Right ventricle myocardium inferior (tissue), 1 donor: ENCODE results near the gene DCTN4. TPM values are rescaled to one million over a fixed set of nuclear protein-coding genes. Genes with fewer than 3 reads are reported as not detected.
"Not testable (repeated sequence)": the region's sequence is repeated elsewhere in the genome, so short reads cannot be mapped to it uniquely, and the experiment has no call there.

ENCODE experiments used
- ATAC-seq: fragments of 200-7000 bp; cut with Tn5 transposase; one replicate; pipeline ENCODE4 v1.9.1; 2020; ENCODE audit warnings: mild to moderate bottlenecking, moderate library complexity
- DNase-seq: peaks from one replicate; pipeline ENCODE4 v3.0.0; 2021; ENCODE audit errors: missing footprints
- intact Hi-C: fragments of 100-400 bp; cut with DNase I; formaldehyde crosslinking; loops from one replicate; pipeline ENCODE4 v1.11.0; 2022
- total RNA-seq: library from RNA; stranded (reverse); fragmentation: NEBNext Ultra II Directional; extraction: Animal tissue kit (Norgen Biotek cat#: 25700); gene quantifications from one replicate; pipeline ENCODE4 v1.2.1, GENCODE V29; 2021
- donor health status: DM: no; HTN: yes; CAD: no; lungs with severe emphysema.

Gene DCTN4
- total RNA-seq, 1 donor from 2014 or later, result 46.4 TPM

- intact Hi-C loops, result no loop called here
- DNase-seq, result no peak
- ATAC-seq, result no peak
These were observed 7.5 kb downstream of the DCTN4 start for GRCh38 chr5:150751096-150751891.

GRCh38 chr5:150750469-150750868 is 8.3 kb downstream of the DCTN4 start:
- intact Hi-C loops, result no loop called here
- ATAC-seq, result no peak
- no peak for DNase-seq

- ATAC-seq, DNase-seq, intact Hi-C loops: not testable (repeated sequence)
These were observed 15.7 kb downstream of the DCTN4 start for GRCh38 chr5:150743142-150743488.

GRCh38 chr5:150742455-150743141 is 16.2 kb downstream of the DCTN4 start:
- ATAC-seq, intact Hi-C loops, DNase-seq: not testable (repeated sequence)

- intact Hi-C loops, result no loop called here
- DNase-seq, result no peak
- no peak for ATAC-seq
These were observed 17.8 kb downstream of the DCTN4 start for GRCh38 chr5:150740992-150741391.

- intact Hi-C loops, result no loop called here
These were observed 20.0 kb downstream of the DCTN4 start for GRCh38 chr5:150738862-150739261.

GRCh38 chr5:150734579-150735384 is 24.0 kb downstream of the DCTN4 start:
- intact Hi-C loops, result no loop called here
- DNase-seq (peak; percentile 84), ATAC-seq (peak; percentile 78)

More at GRCh38 chr5:150738862-150739261, 20.0 kb downstream of the DCTN4 start:
- ATAC-seq (no peak), DNase-seq (no peak)

- DNase-seq (no peak), ATAC-seq (peak; percentile 54)
- intact Hi-C loops, result no loop called here
These were observed 27.1 kb downstream of the DCTN4 start for GRCh38 chr5:150731669-150732242.

GRCh38 chr5:150729859-150730258 is 29.0 kb downstream of the DCTN4 start:
- DNase-seq (no peak), ATAC-seq (no peak)
- intact Hi-C loops, result no loop called here

GRCh38 chr5:150723845-150724244 is 35.0 kb downstream of the DCTN4 start:
- DNase-seq (no peak), ATAC-seq (no peak)
- intact Hi-C loops, result no loop called here

GRCh38 chr5:150710165-150710564 is 48.7 kb downstream of the DCTN4 start:
- ATAC-seq (no peak), DNase-seq (no peak)
- intact Hi-C loops, result loop anchor here (1.0 kb wide), 1 partner anchor 149 kb away; no protein-coding TSS in a partner anchor

GRCh38 chr5:150706776-150707390 is 51.9 kb downstream of the DCTN4 start:
- ATAC-seq (no peak), DNase-seq (no peak)
- intact Hi-C loops, result no loop called here

- no peak for DNase-seq
- intact Hi-C loops, result loop anchor here (5.0 kb wide), 3 partner anchors 46 to 144 kb away; partner anchors contain the start of genes IRGM and SMIM3
- ATAC-seq, result no peak
These were observed 55.1 kb downstream of the DCTN4 start for GRCh38 chr5:150703762-150704161.

GRCh38 chr5:150700594-150701377 is 58.0 kb downstream of the DCTN4 start, which contains the start of gene RBM22:
RBM22 (minus strand) TSS chr5:150701062; CDS start chr5:150700985, 77 bp downstream.
- intact Hi-C loops, result loop anchor here (5.0 kb wide), 3 partner anchors 43 to 147 kb away; partner anchors contain the start of genes IRGM and SMIM3
- ATAC-seq (peak; percentile 99), DNase-seq (peak; percentile 97)

- DNase-seq (no peak), ATAC-seq (no peak)
- intact Hi-C loops, result loop anchor here (5.0 kb wide), 3 partner anchors 43 to 147 kb away; partner anchors contain the start of genes IRGM and SMIM3
These were observed 58.6 kb downstream of the DCTN4 start for GRCh38 chr5:150700246-150700593.

- intact Hi-C loops, result no loop called here
- no peak for ATAC-seq
- no peak for DNase-seq
These were observed 64.2 kb downstream of the DCTN4 start for GRCh38 chr5:150694612-150695011.

GRCh38 chr5:150692276-150692675 is 66.5 kb downstream of the DCTN4 start:
- intact Hi-C loops, result no loop called here
- no peak for ATAC-seq
- DNase-seq, result no peak

- ATAC-seq (no peak), DNase-seq (no peak)
- intact Hi-C loops, result no loop called here
These were observed 68.1 kb downstream of the DCTN4 start for GRCh38 chr5:150690760-150691159.
